RWPE2 (cell line): ENCODE measurements around the gene PCID2.

ENCODE experiments used
- ATAC-seq: fragments of 200-7000 bp; cut with Tn5 transposase; 3 replicates; pipeline ENCODE4 v1.9.1; 2021; ENCODE audit warnings: low read depth
- DNase-seq: peaks from one replicate; pipeline ENCODE4 v3.0.0-alpha.2; 2020; ENCODE audit warnings: low spot score
- H3K27ac ChIP-seq: fragments of 450-650 bp; 2 replicates; pipeline ENCODE4 v1.5.1; 2017; ENCODE audit warnings: mild to moderate bottlenecking; ENCODE audit not compliant: poor library complexity, severe bottlenecking
- H3K27me3 ChIP-seq: fragments of 250-450 bp; sonication (Bioruptor Pico); 2 replicates; pipeline ENCODE4 v1.5.1; 2021; ENCODE audit warnings: mild to moderate bottlenecking, moderate library complexity; ENCODE audit not compliant: insufficient read depth, poor library complexity, severe bottlenecking
- H3K36me3 ChIP-seq: fragments of 250-450 bp; sonication (Bioruptor Pico); 2 replicates; pipeline ENCODE4 v1.5.1; 2020; ENCODE audit warnings: low read depth, mild to moderate bottlenecking, moderate library complexity
- H3K4me1 ChIP-seq: fragments of 250-450 bp; sonication (Bioruptor Pico); 2 replicates; pipeline ENCODE4 v1.5.1; 2021; ENCODE audit warnings: mild to moderate bottlenecking, moderate library complexity; ENCODE audit not compliant: insufficient read depth, poor library complexity, severe bottlenecking
- H3K4me3 ChIP-seq: fragments of 250-450 bp; sonication (Bioruptor Pico); 2 replicates; pipeline ENCODE4 v1.5.1; 2021; ENCODE audit warnings: mild to moderate bottlenecking, moderate library complexity; ENCODE audit not compliant: severe bottlenecking
- H3K9me3 ChIP-seq: fragments of 250-450 bp; sonication (Bioruptor Pico); 2 replicates; pipeline ENCODE4 v1.5.1; 2021; ENCODE audit warnings: mild to moderate bottlenecking, moderate library complexity; ENCODE audit not compliant: severe bottlenecking
- TF ChIP-seq, protein P1 (sequence below): fragments of 450-650 bp; IDR thresholded peaks from one replicate; pipeline ENCODE4 v1.5.1; 2017; ENCODE audit warnings: mild to moderate bottlenecking, moderate library complexity; ENCODE audit not compliant: poor library complexity, severe bottlenecking

The PCID2 gene

DNA sequence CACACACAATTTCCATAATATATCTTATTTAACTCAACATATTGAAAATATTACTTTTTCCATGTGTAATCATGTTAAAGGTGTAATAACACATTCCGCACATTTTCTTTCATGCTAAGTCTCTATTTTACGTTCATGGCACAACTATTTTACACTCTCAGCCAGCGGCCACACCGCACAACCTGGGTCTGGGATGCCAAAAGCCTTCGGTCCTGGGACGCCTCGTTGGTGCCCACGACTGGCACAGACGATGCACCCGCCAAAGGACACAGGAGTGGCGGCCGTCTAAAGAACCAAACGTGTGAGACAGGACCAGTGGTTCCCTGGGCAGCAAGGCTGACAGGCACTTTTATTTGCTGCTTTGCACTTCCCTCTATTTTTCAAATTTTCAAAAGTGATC is 60.1 kb downstream of the PCID2 start:
- H3K36me3 ChIP-seq: no peaks in the 10 kb centered on the region
- H3K27me3 ChIP-seq: no peaks in the 10 kb centered on the region
- ATAC-seq: no peak
- DNase-seq: no peak
- no peaks in the 10 kb centered on the region for H3K4me1 ChIP-seq
- no peak overlapping the region for H3K27ac ChIP-seq
- TF ChIP-seq, protein P1, sequence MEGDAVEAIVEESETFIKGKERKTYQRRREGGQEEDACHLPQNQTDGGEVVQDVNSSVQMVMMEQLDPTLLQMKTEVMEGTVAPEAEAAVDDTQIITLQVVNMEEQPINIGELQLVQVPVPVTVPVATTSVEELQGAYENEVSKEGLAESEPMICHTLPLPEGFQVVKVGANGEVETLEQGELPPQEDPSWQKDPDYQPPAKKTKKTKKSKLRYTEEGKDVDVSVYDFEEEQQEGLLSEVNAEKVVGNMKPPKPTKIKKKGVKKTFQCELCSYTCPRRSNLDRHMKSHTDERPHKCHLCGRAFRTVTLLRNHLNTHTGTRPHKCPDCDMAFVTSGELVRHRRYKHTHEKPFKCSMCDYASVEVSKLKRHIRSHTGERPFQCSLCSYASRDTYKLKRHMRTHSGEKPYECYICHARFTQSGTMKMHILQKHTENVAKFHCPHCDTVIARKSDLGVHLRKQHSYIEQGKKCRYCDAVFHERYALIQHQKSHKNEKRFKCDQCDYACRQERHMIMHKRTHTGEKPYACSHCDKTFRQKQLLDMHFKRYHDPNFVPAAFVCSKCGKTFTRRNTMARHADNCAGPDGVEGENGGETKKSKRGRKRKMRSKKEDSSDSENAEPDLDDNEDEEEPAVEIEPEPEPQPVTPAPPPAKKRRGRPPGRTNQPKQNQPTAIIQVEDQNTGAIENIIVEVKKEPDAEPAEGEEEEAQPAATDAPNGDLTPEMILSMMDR: no peak
- H3K4me3 ChIP-seq: no peak overlapping the region
- no peaks in the 10 kb centered on the region for H3K9me3 ChIP-seq

DNA sequence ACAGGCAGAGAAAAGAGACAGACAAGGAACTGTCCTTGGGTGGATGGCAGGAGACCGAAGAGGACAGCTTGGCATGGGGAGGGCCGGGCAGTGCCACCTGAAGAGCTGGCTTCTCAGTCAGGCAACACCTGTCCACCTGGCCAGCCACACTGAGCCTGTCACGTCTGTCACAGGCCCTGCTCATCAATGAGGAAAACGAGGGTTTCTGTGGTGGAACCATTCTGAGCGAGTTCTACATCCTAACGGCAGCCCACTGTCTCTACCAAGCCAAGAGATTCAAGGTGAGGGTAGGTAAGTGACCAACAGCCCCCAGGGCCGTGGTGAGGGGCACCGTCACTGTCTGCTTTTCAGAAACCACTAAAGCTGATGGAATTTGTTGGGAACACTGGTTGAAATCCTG is 61.3 kb downstream of the PCID2 start:
- Histone ChIP-seq H3K9me3 (no peaks in the 10 kb centered on the region), H3K4me3 (no peak overlapping the region), H3K27ac (no peak overlapping the region), H3K4me1 (no peaks in the 10 kb centered on the region), H3K27me3 (no peaks in the 10 kb centered on the region), H3K36me3 (no peaks in the 10 kb centered on the region)
- ATAC-seq (no peak), DNase-seq (no peak)
- TF ChIP-seq, protein P1: no peak

DNA sequence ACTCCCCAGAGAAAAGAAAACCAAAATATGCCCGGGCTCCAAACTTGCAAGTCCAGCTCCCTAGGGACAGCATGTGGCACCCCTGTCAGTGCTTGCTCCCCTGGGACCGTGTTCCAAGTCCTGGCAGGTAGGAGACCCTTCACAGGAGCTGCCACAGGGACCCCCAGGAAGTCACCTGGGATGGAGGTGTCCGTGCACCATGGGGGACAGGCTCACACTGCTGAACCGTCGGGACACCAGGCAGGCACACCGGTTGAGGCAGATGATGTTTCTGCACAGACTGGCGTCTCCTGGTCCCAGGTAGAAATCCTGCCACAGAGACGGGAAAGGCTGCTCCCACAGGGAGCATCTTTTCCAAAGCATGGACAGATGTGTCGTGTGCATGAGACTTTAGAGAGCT is 61.7 kb downstream of the PCID2 start:
- TF ChIP-seq, protein P1: no peak

DNA sequence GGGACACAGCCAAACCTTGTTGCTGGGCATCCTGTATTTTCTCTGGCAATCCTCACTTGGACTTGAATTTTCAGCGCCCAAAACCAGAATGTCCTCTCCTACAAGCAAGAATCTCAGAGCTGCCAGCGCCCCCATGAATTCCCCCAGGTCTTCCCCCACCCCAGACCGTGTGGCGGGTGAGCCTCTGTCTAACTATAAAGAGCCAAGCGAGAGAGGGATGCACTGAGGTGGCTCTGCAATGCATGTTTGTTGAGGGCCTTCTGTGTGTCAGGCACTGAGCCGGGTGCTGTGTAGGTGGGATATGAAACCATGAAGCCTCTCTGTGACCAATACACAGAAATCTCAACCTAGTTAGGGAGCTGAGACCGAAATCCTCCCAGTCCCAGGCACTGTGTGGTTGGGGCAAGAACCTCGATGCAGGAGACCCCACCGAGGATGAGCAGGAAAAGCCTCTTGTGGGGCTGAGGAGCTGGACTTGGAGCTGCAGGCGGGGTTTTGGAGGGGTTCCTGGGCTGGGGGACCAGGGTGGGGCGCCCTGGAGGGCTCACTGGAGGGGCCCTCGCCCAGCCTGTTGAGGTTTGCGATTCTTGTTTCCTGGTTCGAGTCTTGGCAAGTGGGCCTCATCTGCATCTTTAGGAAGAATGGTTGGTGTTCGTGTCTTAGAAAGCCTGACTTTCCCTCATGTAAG is 62.4 kb downstream of the PCID2 start:
- Histone ChIP-seq H3K4me1 (no peaks in the 10 kb centered on the region), H3K27me3 (no peaks in the 10 kb centered on the region), H3K27ac (no peak overlapping the region), H3K9me3 (no peaks in the 10 kb centered on the region), H3K36me3 (no peaks in the 10 kb centered on the region), H3K4me3 (no peak overlapping the region)
- TF ChIP-seq, protein P1: no peak
- ATAC-seq (no peak), DNase-seq (no peak)

More for the DNA sequence above, 61.7 kb downstream of the PCID2 start:
- no peaks in the 10 kb centered on the region for H3K27me3 ChIP-seq
- no peaks in the 10 kb centered on the region for H3K4me1 ChIP-seq
- DNase-seq (no peak), ATAC-seq (no peak)
- no peak overlapping the region for H3K4me3 ChIP-seq
- no peaks in the 10 kb centered on the region for H3K36me3 ChIP-seq
- no peaks in the 10 kb centered on the region for H3K9me3 ChIP-seq
- no peak overlapping the region for H3K27ac ChIP-seq

DNA sequence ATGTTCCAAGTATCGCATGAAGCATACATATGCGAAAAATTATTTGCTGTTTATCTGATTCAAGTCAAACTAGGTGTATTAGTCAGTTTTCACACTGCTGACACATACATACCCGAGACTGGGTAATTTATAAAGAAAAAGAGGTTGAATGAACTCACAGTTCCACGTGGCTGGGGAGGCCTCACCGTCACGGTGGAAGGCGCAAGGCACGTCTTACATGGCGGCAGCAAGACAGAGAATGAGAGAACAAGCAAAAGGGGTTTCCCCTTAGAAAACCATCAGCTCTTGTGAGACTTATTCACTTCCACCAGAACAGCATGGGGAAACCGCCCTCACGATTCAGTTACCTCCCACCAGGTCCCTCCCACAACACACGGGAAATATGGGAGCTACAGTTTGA is 63.0 kb downstream of the PCID2 start:
- Histone ChIP-seq H3K4me1 (no peaks in the 10 kb centered on the region), H3K9me3 (no peaks in the 10 kb centered on the region), H3K27ac (no peak overlapping the region), H3K4me3 (no peak overlapping the region), H3K36me3 (no peaks in the 10 kb centered on the region), H3K27me3 (no peaks in the 10 kb centered on the region)
- TF ChIP-seq, protein P1: no peak
- no peak for ATAC-seq
- no peak for DNase-seq
